K562 (cell line): ENCODE measurements around the gene UPK2. TPM values are rescaled to one million over a fixed set of nuclear protein-coding genes. Genes with fewer than 3 reads are reported as not detected.
A peak's percentile ranks its signal among the peaks of the same experiment; 100 is the strongest.

Experiments used
- CBX3 ChIP-seq, 2 experiments: IDR thresholded peaks; 1 replicate in 1 of 2; 2 replicates in 1 of 2; pipeline ENCODE4 v1.6.1; 2012; ENCODE audit warnings: inconsistent platforms in 2 of 2, low read length in 2 of 2, borderline replicate concordance in 1 of 2, control low read depth in 1 of 2
- CHCHD3 ChIP-seq: fragments of 250-450 bp; sonication (Bioruptor Pico); IDR thresholded peaks from 2 replicates; pipeline ENCODE4 v2.1.2; 2022; ENCODE audit warnings: mild to moderate bottlenecking
- E2F8 ChIP-seq: fragments of 450-650 bp; IDR thresholded peaks from 2 replicates; pipeline ENCODE4 v1.7.1; 2018; ENCODE audit warnings: mild to moderate bottlenecking, low read depth; ENCODE audit not compliant: partially characterized antibody
- ELF4 ChIP-seq: fragments of 450-650 bp; formaldehyde crosslinking; IDR thresholded peaks from 2 replicates; pipeline ENCODE4 v1.4.0; 2022; ENCODE audit warnings: missing genetic modification characterization
- FOXP1 ChIP-seq: sonication (generic); formaldehyde crosslinking; IDR thresholded peaks from 2 replicates; pipeline ENCODE4 v1.8.0; 2022; ENCODE audit warnings: mild to moderate bottlenecking, missing genetic modification reagents
- GABPB1 ChIP-seq: sonication (generic); formaldehyde crosslinking; IDR thresholded peaks from 2 replicates; pipeline ENCODE4 v1.8.0; 2022; ENCODE audit warnings: mild to moderate bottlenecking, missing genetic modification reagents
- HSF4 ChIP-seq: fragments of 250-450 bp; sonication (Bioruptor Pico); IDR thresholded peaks from 2 replicates; pipeline ENCODE4 v2.1.2; 2022; ENCODE audit warnings: mild to moderate bottlenecking, moderate library complexity, borderline replicate concordance
- IFI16 ChIP-seq: fragments of 250-450 bp; sonication (Bioruptor Pico); IDR thresholded peaks from 2 replicates; pipeline ENCODE4 v2.1.2; 2022; ENCODE audit warnings: mild to moderate bottlenecking, inconsistent platforms
- MIER1 ChIP-seq: fragments of 450-650 bp; IDR thresholded peaks from 2 replicates; pipeline ENCODE4 v1.6.1; 2016; ENCODE audit warnings: antibody characterized with exemption, mild to moderate bottlenecking, low read depth
- NCOR1 ChIP-seq: fragments of 450-650 bp; IDR thresholded peaks from 2 replicates; pipeline ENCODE4 v1.6.1; 2016; ENCODE audit warnings: mild to moderate bottlenecking, moderate library complexity
- PHF20 ChIP-seq: fragments of 450-650 bp; IDR thresholded peaks from 2 replicates; pipeline ENCODE4 v1.6.1; 2018; ENCODE audit not compliant: partially characterized antibody
- POLR2AphosphoS2 ChIP-seq: IDR thresholded peaks from 2 replicates; pipeline ENCODE4 v1.6.1; 2012; ENCODE audit warnings: low read length, improper control_type of control experiment
- POLR2AphosphoS5 ChIP-seq: IDR thresholded peaks from 2 replicates; pipeline ENCODE4 v1.6.1; 2011; ENCODE audit warnings: mild to moderate bottlenecking, low read depth, low read length, moderate library complexity; ENCODE audit not compliant: control insufficient read depth, insufficient read depth
- RREB1 ChIP-seq: fragments of 250-450 bp; sonication (Bioruptor Pico); IDR thresholded peaks from 2 replicates; pipeline ENCODE4 v1.4.0; 2020
- TEAD2 ChIP-seq: fragments of 450-650 bp; IDR thresholded peaks from 2 replicates; pipeline ENCODE4 v1.6.1; 2016; ENCODE audit warnings: missing genetic modification characterization, control low read depth, missing compliant biosample characterization
- TRIM24 ChIP-seq, 2 experiments: fragments of 450-650 bp; IDR thresholded peaks; 2 replicates each; pipeline ENCODE4 v1.6.1; 2016
- ZBTB7A ChIP-seq: IDR thresholded peaks from 2 replicates; pipeline ENCODE4 v1.6.1; 2011; ENCODE audit warnings: low read depth, mild to moderate bottlenecking, low read length, moderate library complexity, borderline replicate concordance; ENCODE audit not compliant: control insufficient read depth
- ZNF41 ChIP-seq: fragments of 250-450 bp; sonication (Bioruptor Pico); conservative IDR thresholded peaks from 2 replicates; pipeline ENCODE4 v1.4.0; 2020; ENCODE audit warnings: mild to moderate bottlenecking
- ZNF431 ChIP-seq: sonication (generic); formaldehyde crosslinking; IDR thresholded peaks from 2 replicates; pipeline ENCODE4 v1.8.0; 2022; ENCODE audit warnings: mild to moderate bottlenecking, missing genetic modification reagents
- ZNF436 ChIP-seq: fragments of 250-450, 450-650 bp; sonication (Bioruptor Pico); formaldehyde crosslinking; IDR thresholded peaks from 2 replicates; pipeline ENCODE4 v1.7.0; 2020; ENCODE audit warnings: mild to moderate bottlenecking
- ZNF511 ChIP-seq: sonication (generic); formaldehyde crosslinking; IDR thresholded peaks from 2 replicates; pipeline ENCODE4 v1.8.0; 2022; ENCODE audit warnings: mild to moderate bottlenecking, missing genetic modification reagents
- polyA plus RNA-seq, 8 experiments: library from polyadenylated mRNA; depleted of rRNA in 4 of 8; stranded (reverse) in 5 of 8; unstranded in 3 of 8; fragments of >200 nt; fragmentation: Nextera tagmentation in 2 of 8; fragmentation: Illumina TruSeq in 1 of 8; extraction: Ambion mirVana in 2 of 8; extraction: Trizol in 1 of 8; gene quantifications; 2 replicates each; pipeline versions ENCODE4 v1.2.1 to v1.2.3, GENCODE V29; 2011 to 2014; ENCODE audit warnings: inconsistent platforms in 1 of 8, missing spikeins in 1 of 8
- total RNA-seq, 7 experiments: library from RNA; depleted of rRNA in 6 of 7; stranded (reverse); fragments of >200 nt in 6 of 7; fragmentation: Illumina TruSeq in 2 of 7; extraction: Trizol in 2 of 7; gene quantifications; 2 replicates each; pipeline versions ENCODE4 v1.2.1 to v1.2.3, GENCODE V29; 2011 to 2021; ENCODE audit warnings: low replicate concordance in 1 of 7

Gene UPK2
- total and polyA plus RNA-seq, 9 of the 15 experiments (the other 6 are each of a cell fraction or from before 2014, with no cell fraction given) = not detected

- 0 out of 2 replicates have a peak, but pooled peaks have one; percentile 24 for TF ChIP-seq ZNF511 (CRISPR knock-in tag)
- no peak for TF ChIP-seq ELF4 (CRISPR knock-in tag)
- no peak for TF ChIP-seq CHCHD3 (CRISPR knock-in tag)
- TF ChIP-seq RREB1 (CRISPR knock-in tag) = no peak
- no peak for TF ChIP-seq MIER1
- no peak for TF ChIP-seq TRIM24 (IDR thresholded peaks at IDR 0.05)
- TF ChIP-seq HSF4 (CRISPR knock-in tag) = no peak
- no peak for TF ChIP-seq E2F8
- peak; percentile 72 for TF ChIP-seq GABPB1 (CRISPR knock-in tag)
- TF ChIP-seq ZBTB7A = no peak
- no peak for TF ChIP-seq IFI16 (CRISPR knock-in tag)
- TF ChIP-seq CBX3 (IDR thresholded peaks at IDR 0.05; ENCODE audit: borderline replicate concordance in 1 of 2, low read length in 2 of 2) = peak in 1 of 2 experiments; percentile 67; a peak in 1 of 3 replicates
- no peak for TF ChIP-seq ZNF436 (CRISPR knock-in tag)
- no peak for TF ChIP-seq POLR2AphosphoS2
- peak; percentile 77 for TF ChIP-seq PHF20
- peak; percentile 48 for TF ChIP-seq POLR2AphosphoS5
- TF ChIP-seq FOXP1 = no peak
- no peak for TF ChIP-seq ZNF41 (CRISPR knock-in tag)
- 0 out of 2 replicates have a peak, but pooled peaks have one; percentile 34 for TF ChIP-seq TEAD2 (tag)
- no peak for TF ChIP-seq ZNF431 (CRISPR knock-in tag)
- peak; percentile 4; the same call in 1 of the 2 replicates for TF ChIP-seq NCOR1
Measured at GRCh38 chr11:118980191-118980881, 24.2 kb downstream of the UPK2 start (continued).
